ENCODE results near the gene HOATZ. TPM values are rescaled to one million over a fixed set of nuclear protein-coding genes. Genes with fewer than 3 reads are reported as not detected.
A peak's percentile ranks its signal among the peaks of the same experiment; 100 is the strongest.

HOATZ gene
- total and polyA plus RNA-seq, 2 of the 13 experiments (the other 11 are each of a cell fraction or from before 2014, with no cell fraction given), result not detected

GRCh38 chr11:111562692-111563389 lies 48.3 kb downstream of the HOATZ start (continued):
- TF ChIP-seq, protein P1, sequence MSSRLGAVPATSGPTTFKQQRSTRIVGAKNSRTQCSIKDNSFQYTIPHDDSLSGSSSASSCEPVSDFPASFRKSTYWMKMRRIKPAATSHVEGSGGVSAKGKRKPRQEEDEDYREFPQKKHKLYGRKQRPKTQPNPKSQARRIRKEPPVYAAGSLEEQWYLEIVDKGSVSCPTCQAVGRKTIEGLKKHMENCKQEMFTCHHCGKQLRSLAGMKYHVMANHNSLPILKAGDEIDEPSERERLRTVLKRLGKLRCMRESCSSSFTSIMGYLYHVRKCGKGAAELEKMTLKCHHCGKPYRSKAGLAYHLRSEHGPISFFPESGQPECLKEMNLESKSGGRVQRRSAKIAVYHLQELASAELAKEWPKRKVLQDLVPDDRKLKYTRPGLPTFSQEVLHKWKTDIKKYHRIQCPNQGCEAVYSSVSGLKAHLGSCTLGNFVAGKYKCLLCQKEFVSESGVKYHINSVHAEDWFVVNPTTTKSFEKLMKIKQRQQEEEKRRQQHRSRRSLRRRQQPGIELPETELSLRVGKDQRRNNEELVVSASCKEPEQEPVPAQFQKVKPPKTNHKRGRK (CRISPR knock-in tag; IDR thresholded peaks at IDR 0.05), result no peak
- TF ChIP-seq, protein P2, sequence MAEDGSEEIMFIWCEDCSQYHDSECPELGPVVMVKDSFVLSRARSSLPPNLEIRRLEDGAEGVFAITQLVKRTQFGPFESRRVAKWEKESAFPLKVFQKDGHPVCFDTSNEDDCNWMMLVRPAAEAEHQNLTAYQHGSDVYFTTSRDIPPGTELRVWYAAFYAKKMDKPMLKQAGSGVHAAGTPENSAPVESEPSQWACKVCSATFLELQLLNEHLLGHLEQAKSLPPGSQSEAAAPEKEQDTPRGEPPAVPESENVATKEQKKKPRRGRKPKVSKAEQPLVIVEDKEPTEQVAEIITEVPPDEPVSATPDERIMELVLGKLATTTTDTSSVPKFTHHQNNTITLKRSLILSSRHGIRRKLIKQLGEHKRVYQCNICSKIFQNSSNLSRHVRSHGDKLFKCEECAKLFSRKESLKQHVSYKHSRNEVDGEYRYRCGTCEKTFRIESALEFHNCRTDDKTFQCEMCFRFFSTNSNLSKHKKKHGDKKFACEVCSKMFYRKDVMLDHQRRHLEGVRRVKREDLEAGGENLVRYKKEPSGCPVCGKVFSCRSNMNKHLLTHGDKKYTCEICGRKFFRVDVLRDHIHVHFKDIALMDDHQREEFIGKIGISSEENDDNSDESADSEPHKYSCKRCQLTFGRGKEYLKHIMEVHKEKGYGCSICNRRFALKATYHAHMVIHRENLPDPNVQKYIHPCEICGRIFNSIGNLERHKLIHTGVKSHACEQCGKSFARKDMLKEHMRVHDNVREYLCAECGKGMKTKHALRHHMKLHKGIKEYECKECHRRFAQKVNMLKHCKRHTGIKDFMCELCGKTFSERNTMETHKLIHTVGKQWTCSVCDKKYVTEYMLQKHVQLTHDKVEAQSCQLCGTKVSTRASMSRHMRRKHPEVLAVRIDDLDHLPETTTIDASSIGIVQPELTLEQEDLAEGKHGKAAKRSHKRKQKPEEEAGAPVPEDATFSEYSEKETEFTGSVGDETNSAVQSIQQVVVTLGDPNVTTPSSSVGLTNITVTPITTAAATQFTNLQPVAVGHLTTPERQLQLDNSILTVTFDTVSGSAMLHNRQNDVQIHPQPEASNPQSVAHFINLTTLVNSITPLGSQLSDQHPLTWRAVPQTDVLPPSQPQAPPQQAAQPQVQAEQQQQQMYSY (CRISPR knock-in tag; IDR thresholded peaks at IDR 0.05), result no peak
- no peak for TF ChIP-seq ZNF207 (IDR thresholded peaks at IDR 0.05; ENCODE audit: borderline replicate concordance)
- no peak for TF ChIP-seq ZBTB7B (CRISPR knock-in tag; IDR thresholded peaks at IDR 0.05)
- TF ChIP-seq SMYD3 (CRISPR knock-in tag; IDR thresholded peaks at IDR 0.05), result no peak
- TF ChIP-seq NAIF1 (CRISPR knock-in tag; IDR thresholded peaks at IDR 0.05; ENCODE audit: borderline replicate concordance), result no peak
- no peak for TF ChIP-seq ZBTB46 (CRISPR knock-in tag; IDR thresholded peaks at IDR 0.05; ENCODE audit: borderline replicate concordance)
- TF ChIP-seq DMAP1 (CRISPR knock-in tag; IDR thresholded peaks at IDR 0.05), result no peak
- TF ChIP-seq, protein P3, sequence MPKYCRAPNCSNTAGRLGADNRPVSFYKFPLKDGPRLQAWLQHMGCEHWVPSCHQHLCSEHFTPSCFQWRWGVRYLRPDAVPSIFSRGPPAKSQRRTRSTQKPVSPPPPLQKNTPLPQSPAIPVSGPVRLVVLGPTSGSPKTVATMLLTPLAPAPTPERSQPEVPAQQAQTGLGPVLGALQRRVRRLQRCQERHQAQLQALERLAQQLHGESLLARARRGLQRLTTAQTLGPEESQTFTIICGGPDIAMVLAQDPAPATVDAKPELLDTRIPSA (CRISPR knock-in tag; IDR thresholded peaks at IDR 0.05; ENCODE audit: borderline replicate concordance), result no peak
- TF ChIP-seq MED8 (CRISPR knock-in tag; IDR thresholded peaks at IDR 0.05; ENCODE audit: insufficient replicate concordance), result no peak
- TF ChIP-seq MEIS2 (CRISPR knock-in tag; IDR thresholded peaks at IDR 0.05), result peak; percentile 72; the same call in 1 of the 2 replicates
- TF ChIP-seq, protein P4, sequence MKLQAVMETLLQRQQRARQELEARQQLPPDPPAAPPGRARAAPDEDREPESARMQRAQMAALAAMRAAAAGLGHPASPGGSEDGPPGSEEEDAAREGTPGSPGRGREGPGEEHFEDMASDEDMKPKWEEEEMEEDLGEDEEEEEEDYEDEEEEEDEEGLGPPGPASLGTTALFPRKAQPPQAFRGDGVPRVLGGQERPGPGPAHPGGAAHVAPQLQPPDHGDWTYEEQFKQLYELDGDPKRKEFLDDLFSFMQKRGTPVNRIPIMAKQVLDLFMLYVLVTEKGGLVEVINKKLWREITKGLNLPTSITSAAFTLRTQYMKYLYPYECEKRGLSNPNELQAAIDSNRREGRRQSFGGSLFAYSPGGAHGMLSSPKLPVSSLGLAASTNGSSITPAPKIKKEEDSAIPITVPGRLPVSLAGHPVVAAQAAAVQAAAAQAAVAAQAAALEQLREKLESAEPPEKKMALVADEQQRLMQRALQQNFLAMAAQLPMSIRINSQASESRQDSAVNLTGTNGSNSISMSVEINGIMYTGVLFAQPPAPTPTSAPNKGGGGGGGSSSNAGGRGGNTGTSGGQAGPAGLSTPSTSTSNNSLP (IDR thresholded peaks at IDR 0.05; ENCODE audit: low read depth, low read length), result no peak
- no peak for TF ChIP-seq TCF12 (IDR thresholded peaks at IDR 0.05)
- no peak for TF ChIP-seq TCF12 (CRISPR knock-in tag; IDR thresholded peaks at IDR 0.05)
- TF ChIP-seq, protein P5, sequence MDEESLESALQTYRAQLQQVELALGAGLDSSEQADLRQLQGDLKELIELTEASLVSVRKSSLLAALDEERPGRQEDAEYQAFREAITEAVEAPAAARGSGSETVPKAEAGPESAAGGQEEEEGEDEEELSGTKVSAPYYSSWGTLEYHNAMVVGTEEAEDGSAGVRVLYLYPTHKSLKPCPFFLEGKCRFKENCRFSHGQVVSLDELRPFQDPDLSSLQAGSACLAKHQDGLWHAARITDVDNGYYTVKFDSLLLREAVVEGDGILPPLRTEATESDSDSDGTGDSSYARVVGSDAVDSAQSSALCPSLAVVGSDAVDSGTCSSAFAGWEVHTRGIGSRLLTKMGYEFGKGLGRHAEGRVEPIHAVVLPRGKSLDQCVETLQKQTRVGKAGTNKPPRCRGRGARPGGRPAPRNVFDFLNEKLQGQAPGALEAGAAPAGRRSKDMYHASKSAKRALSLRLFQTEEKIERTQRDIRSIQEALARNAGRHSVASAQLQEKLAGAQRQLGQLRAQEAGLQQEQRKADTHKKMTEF (CRISPR knock-in tag; IDR thresholded peaks at IDR 0.05), result peak; percentile 16; the same call in 1 of the 2 replicates
- no peak for TF ChIP-seq ZMAT3 (CRISPR knock-in tag; conservative IDR thresholded peaks at IDR 0.05)
- no peak for TF ChIP-seq FOXC1 (CRISPR knock-in tag; IDR thresholded peaks at IDR 0.05; ENCODE audit: borderline replicate concordance)
